Stimulated activated CD4-positive, alpha-beta T cell treated with anti-CD3 and anti-CD28 coated beads, Interleukin-15, amount 100 ng/mL, for 24 hours (primary cell): ENCODE data around the gene EFNB3.

Experiments used
- DNase-seq: peaks from one replicate; pipeline ENCODE4 v3.0.0-alpha.2; 2020

Gene EFNB3, protein sequence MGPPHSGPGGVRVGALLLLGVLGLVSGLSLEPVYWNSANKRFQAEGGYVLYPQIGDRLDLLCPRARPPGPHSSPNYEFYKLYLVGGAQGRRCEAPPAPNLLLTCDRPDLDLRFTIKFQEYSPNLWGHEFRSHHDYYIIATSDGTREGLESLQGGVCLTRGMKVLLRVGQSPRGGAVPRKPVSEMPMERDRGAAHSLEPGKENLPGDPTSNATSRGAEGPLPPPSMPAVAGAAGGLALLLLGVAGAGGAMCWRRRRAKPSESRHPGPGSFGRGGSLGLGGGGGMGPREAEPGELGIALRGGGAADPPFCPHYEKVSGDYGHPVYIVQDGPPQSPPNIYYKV

DNA sequence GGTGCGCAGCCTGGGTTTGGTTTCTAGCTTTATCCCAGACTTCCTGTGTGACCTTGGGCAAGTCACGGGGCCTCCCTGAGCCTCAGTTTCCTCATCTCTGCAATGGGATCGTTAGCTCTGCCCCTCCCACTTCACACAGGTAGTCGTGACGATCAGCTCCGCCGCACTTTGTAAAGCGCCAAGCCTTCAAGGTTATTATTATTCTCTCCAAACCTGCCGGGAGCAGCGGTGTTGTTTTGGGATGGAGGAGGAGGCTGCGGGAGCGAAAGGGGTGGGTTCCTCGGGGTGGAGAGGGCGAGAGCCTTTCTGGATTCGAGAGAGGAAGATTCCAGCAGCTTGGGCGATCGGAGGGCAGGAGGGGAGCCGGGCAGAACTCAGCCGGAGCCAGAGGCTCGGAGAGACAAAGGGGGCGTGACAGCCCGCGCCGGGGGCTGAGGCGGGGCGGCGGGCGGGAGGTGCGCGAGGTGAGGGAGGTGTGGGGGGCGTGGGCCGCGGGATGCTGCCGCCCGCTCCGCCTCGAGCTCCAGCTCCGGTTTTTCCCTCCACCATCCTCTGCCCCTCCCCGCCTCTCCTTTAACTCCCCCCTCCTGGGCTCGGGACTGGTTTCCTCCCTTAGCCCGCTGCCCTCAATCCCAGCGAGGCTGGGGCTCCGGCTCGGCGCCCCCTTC, at the start of gene EFNB3:
Gene EFNB3 (plus strand): TSS at position 602 of the 668 bp plus-strand sequence. CDS start 397 bp downstream, outside the sequence.
- DNase-seq, result peak; percentile 22

DNA sequence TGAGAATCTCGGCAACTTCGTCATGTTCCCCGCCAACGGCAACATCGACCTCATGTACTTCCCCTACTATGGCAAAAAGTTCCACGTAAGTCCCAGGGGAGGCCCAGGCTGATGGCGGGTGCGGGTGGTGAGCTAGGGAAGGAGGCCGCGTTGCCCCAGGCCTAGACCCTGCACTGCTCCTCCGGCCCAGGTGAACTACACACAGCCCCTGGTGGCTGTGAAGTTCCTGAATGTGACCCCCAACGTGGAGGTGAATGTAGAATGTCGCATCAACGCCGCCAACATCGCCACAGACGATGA, 49.5 kb upstream of the EFNB3 start:
- DNase-seq, result no peak

DNA sequence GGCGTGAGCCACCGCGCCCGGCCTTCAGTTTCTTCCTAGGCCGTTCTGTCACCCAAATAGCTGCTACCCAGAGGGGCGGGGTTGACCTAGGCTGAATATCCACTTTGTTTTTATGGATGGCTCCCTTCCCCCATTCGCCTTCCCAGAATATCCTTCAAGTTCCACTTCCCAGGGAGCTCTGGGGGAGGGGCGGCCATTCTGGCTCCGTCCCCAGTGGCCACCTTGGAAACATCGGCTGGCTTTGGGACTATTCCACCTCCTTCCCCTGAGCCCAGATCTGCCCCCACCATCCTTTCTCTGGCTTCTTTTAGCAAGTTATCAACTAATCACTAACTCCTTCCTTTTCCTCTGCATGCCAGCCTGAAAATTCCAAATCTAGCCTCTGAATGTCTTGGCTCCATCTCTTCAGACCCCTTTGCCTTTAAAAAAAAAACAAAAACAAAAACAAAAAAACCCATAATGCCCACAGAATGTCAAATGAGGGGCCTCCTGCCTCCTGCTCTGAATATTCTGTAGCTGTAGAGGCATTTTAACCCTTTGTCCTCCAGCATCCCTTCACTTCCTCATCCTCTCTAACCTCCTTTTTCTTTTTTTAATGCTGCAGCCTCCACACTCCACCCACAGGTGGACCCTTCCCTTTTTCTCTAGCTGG, 47.9 kb upstream of the EFNB3 start:
- DNase-seq, result no peak

DNA sequence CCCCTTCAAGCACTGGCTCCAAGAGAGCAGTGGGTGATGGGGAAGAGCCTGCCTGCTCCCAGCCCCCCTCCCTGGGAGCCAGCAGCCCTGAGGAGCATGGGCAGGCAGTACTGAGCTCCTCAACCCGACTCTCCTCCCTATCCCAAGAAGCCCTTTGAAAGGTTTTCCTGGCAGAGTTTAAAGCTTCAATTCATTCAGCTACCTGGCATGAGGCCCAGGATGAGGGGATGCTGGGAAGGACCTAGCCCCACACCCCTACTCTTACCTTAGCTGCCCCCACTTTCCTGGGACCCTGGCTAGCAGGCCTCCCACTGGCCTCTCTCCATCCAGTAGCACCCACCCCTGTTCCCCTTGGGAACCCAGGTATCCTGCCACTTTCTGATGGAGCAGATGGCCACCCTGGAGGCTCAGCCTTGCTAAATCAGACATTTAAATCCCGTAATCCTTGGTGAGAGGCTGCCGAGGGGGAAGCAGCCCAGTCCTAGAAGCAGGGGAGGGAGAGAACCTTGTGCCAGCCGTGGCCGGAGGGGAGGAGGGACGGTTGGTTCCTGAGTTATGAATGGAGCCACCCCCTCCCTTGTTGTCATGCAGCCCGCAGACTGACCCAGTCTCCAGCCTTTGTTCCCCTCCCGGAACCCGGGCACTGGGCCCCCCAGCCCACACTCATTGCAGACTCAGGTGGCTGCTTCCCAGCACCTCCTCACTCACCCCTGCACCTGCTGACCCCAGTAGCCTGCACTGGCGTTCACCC, 37.2 kb upstream of the EFNB3 start:
- no peak for DNase-seq

DNA sequence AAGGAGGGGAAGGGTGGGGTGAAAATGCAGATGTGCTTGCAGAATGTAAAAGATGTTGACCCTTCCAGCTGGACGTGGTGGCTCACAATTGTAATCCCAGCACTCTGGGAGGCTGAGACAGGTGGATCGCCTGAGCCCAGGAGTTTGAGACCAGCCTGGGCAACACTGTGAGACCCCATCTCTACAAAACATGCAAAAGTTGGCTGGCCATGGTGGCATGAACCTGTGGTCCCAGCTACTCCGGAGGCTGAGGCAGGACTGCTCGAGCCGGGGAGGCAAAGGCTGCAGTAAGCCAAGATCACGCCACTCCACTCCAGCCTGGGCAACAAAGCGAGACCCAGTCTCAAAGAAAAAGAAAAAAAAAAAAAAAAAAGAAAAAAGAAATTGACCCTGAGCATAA, 36.5 kb upstream of the EFNB3 start:
- no peak for DNase-seq

DNA sequence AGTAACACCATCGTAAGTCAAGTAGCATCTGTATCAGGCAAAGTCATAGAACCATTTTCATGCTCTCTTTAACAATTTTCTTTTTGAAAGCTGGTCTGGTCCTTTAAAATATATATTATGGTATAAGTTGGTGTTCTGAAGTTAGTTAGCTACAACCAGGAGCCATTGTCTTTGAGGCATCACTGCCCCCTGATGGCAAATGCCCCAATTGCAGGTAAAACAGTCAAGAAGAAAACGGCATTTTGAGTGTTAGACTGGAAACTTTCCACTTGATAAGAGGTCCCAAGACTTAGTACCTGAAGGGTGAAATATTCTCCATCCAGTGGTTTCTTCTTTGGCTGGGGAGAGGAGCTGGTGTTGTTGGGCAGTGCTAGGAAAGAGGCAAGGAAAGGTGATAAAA, 31.8 kb upstream of the EFNB3 start:
- peak; percentile 67 for DNase-seq

DNA sequence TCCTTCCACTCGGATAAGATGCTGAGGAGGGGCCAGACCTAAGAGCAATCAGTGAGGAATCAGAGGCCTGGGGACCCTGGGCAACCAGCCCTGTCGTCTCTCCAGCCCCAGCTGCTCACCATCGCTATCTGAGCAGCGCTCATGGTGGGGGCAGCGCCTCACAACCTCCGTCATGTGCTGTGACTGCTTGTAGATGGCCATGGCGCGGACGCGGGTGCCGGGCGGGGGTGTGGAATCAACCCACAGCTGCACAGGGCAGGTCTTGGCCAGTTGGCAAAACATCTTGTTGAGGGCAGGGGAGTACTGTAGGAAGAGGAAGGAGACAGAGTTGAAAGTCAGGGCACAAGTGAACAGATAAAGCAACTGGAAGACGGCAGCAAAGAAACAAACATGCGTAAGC, 30.1 kb upstream of the EFNB3 start:
- no peak for DNase-seq

DNA sequence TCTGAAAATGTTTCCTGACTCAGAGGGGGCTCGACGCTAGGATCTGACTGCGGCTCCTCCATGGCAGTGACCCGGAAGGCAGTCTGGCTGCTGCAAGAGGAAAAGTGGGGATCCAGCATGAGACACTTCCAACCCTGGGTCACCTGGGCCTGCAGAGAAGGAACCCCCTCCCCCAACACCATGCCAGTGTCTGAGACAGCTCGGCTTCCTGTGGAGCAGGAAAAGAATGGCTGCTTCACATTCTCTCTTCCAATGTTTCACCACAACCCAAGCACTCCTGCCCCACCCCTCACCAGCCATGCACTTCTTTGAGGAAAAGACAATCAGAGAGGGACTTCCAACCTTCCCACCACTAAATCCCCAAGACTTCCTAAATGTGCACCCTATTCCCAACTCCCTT, 28.5 kb upstream of the EFNB3 start:
- no peak for DNase-seq

DNA sequence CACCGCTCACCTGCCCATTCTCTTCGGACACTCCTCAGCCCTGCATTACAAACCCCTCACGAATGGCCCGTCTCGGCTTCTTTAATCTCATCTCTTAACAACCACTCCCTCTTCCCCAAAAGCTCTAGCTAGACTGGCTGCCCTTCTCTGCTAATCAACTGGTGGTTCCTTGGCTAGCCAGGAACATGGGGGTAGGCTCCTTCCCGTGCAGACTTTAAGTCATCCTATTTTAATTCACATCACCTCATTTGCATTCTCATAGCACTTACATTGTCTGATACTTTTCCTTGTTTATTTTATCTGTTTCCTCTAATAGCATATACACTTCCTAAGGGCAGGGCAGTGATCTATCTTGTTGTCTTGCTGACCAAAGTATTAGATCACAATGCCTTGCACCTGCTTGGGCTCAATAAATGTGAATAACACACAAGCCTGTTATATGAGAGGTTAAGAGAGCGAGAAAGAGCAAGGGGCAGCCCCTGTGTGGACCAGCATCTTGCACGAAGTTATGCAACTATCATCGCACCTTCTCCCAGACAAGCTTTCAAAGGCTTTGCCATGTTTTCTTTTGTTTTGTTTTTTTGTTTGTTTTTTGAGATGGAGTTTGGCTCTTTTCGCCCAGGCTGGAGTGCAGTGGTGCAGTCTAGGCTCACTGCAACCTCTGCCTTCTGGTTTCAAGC, 27.5 kb upstream of the EFNB3 start:
- DNase-seq, result no peak

DNA sequence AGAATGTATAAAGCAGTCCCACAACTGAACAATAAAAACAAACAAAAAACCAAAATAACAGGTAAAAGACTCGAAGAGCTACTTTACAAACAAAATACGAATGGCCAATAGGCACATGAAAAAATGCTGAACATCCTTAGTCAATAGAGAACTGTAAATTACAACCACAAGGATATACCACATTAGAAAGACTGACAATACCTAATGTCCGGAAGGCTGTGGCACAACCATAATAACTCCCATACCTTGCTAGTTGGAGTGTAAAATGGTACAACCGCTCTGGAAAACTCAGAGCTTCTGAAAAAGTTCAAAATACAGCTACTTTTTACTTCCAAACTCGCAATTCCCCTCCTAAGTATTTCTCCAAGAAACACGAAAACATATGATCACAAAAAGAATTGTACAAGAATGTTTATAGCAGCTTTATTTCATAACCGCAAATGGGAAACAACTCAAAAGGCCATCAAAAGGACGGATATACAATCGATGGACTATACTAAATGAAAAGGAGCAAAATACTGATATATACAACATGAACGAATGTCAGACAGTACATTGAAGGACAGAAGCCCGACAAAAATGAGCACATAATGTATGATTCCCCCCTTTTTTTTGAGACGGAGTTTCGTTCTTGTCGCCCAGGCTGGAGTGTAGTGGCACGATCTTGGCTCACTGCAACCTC, 20.0 kb upstream of the EFNB3 start:
- no peak for DNase-seq

DNA sequence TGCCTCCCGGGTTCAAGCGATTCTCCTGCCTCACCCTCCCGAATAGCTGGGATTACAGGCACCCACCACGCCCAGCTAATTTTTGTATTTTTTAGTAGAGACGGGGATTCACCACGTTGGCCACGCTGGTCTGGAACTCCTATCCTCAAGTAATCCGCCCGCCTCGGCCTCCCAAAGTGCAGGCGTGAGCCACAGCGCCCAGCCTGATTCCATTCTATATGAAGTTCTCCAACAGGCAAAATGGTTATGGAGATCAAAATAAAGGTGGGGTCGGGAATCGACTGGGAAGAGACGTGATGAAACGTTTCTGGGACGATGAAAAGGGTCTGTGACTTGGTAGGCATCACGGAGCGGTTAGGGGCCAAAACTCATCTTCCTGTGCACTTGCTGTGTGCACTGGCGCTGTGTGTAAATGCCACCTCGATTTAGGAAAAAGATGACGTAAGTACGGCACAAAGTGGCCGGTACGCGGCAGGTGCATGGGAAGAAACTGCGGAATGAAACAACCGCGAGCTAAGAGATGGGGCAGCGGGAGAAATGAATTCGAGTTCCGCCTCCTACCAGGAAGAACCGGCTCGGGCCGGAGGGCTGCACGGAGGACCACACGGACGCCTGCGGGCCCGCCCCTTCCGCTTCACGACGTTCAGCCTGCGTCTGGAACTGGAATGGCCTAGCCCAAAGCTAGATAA, 19.3 kb upstream of the EFNB3 start:
- DNase-seq, result peak; percentile 92

DNA sequence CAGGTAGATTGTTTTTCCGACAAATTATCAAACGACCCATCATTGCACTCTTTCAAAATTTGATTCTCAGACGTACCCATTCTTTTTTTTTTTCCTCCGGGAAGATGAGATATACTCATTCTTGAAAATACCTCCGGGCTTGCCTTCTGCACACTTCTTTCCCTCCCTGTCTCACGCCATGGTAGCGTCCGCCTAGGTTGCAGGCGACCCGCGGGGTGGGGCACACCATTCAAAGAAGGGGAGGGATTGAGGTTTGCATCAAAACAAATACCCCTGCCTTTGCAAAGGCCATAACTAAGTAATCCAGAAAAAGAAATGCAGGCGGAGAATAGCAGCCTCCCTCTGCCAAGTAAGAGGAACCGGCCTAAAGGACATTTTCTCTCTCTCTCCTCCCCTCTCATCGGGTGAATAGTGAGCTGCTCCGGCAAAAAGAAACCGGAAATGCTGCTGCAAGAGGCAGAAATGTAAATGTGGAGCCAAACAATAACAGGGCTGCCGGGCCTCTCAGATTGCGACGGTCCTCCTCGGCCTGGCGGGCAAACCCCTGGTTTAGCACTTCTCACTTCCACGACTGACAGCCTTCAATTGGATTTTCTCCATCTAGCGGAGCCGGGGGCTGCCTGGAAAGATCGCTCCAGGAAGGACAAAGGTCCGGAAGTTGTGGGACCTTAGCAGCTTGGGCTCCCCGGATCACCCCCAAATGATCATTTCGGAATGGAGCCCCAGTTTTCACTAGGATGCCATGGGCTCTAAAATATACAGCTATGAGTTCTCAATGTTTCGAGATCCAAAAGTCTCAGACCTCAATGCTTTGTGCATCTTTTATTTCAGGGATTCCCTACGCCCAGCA, 18.6 kb upstream of the EFNB3 start:
- DNase-seq, result peak; percentile 86

DNA sequence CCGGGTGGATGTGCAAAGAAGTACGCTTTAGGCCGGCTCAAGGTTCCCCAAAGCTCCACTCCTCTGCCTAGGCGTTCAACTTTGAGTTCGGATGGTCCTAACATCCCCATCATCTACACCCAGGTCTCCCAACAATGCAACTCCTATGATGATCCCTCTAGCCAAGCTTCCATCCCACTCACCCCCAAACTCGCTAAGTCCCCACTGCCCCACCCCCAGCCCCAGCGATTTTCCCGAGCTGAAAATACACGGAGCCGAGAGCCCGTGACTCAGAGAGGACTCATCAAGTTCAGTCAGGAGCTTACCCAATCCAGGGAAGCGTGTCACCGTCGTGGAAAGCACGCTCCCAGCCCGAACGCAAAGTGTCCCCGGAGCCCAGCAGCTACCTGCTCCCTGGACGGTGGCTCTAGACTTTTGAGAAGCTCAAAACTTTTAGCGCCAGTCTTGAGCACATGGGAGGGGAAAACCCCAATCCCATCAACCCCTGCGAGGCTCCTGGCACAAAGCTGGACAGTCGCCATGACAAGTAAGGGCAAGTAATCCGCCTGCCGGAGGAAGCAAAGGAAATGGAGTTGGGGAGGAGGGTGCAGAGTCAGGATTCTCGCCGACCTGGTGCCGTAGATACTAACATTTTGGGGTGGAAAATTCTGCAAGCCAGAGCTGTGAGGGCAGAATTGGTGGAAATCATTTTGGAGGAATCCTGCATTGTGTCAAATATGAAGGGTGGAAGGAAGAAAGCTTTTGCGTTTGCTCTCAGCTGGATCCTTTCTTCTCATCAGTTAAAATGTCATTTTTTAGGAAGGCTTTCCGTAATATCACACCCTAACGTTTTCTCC, 17.7 kb upstream of the EFNB3 start, which contains the start of gene TP53:
Gene TP53 (minus strand): TSS at position 419 of the 836 bp plus-strand sequence. CDS start 10,896 bp downstream, outside the sequence.
- DNase-seq, result peak; percentile 91

DNA sequence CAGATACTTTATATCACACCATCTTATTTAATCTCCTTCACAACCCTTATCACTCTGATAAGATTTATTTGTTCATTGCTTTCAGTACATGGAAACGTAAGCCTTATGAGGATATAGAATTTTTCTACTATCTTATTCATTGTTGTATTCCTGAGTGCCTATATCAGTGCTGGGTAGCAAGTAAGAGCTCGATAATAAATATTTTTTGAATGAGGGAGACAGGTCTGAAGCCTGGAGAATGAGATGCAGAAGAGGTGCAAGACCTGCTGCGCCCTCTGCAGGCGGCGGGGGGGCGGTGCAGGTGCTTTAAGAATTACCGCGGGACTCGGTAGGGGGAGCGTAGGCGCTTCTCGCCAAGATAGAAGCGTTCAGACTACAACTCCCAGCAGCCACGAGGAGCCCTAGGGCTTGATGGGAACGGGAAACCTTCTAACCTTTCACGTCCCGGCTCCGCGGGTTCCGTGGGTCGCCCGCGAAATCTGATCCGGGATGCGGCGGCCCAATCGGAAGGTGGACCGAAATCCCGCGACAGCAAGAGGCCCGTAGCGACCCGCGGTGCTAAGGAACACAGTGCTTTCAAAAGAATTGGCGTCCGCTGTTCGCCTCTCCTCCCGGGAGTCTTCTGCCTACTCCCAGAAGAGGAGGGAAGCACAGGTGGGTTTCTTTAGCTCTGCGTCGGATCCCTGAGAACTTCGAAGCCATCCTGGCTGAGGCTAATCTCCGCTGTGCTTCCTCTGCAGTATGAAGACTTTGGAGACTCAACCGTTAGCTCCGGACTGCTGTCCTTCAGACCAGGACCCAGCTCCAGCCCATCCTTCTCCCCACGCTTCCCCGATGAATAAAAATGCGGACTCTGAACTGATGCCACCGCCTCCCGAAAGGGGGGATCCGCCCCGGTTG, 16.8 kb upstream of the EFNB3 start, which contains the start of gene WRAP53:
Gene WRAP53 (plus strand): TSS at position 570 of the 900 bp plus-strand sequence. CDS start 172 bp downstream, at position 742.
- DNase-seq, result peak; percentile 96

DNA sequence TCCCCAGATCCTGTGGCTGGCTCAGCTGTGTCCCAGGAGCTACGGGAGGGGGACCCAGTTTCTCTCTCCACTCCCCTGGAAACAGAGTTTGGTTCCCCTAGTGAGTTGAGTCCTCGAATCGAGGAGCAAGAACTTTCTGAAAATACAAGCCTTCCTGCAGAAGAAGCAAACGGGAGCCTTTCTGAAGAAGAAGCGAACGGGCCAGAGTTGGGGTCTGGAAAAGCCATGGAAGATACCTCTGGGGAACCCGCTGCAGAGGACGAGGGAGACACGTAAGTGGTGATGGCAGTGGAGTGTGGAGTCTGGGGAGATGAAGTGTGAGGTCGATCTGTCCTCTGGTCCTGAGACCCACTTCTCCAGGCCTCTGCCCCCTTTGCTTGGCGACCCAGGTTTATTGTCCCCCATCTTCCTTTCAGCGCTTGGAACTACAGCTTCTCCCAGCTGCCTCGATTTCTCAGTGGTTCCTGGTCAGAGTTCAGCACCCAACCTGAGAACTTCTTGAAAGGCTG, 16.1 kb upstream of the EFNB3 start:
- no peak for DNase-seq

DNA sequence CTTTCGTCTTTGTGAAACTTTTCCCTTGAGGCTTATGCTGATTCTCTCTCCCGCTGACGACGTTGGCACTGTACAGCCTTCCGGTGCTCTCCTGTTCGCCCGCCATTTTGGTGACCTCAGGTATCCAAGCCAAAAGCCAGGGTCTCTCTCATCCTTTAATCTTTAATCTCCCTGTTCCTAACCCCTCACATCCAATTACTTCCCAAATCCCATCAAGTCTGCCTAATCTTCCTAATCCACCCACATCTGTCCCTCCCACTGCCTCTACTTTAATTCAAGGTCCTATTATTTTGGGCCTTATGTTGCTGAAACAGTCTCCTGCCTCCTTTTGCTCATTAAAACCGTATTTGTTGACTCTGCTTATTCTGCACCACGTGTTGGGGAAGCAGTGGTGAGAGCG, 9.4 kb upstream of the EFNB3 start:
- no peak for DNase-seq

DNA sequence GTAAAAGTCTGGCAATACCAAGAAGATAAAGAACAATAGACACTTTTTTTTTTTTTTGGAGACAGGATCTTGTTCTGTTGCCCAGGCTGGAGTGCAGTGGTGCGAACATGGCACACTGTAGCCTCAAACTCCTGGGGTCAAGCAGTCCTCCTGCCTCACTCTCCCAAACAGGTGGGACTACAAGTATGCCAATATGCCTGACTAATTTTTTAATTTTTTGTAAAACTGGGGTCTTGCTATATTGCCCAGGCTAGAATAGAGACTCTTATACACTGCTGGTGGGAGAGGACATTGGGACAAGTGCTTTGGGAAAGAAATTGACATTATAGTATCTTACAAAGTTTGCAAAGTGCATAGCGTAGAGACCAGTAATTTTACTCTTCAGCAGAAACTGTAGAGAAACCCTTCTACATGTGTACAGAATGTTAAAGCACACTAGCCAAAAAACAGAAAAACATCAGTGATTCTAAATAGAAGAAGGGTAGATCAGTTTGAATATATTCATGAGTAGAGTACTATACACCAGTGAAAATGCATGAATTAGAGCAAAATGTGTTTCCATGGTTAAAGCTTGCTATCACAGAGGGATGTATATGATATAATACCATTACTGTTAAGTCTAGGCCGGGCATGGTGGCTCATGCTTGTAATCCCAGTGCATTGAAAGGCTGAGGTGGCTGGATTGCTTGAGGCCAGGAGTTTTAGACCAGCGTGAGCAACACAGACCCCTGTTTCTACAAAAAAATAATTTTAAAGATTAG, 7.0 kb upstream of the EFNB3 start:
- no peak for DNase-seq
